Fibroblast of pulmonary artery (primary cell): ENCODE data around the gene MTARC2.

Experiments
- DNase-seq: peaks from one replicate; pipeline ENCODE4 v3.0.0-alpha.2; 2010; ENCODE audit warnings: low read depth
- H3K4me3 ChIP-seq: replicated peaks from 2 replicates; pipeline ENCODE4 v1.5.1; 2011; ENCODE audit warnings: low read depth, mild to moderate bottlenecking, control low read depth, low read length, moderate library complexity
- CTCF ChIP-seq: IDR thresholded peaks from 2 replicates; pipeline ENCODE4 v1.5.1; 2011; ENCODE audit warnings: mild to moderate bottlenecking, control low read depth, low read length, inconsistent platforms; ENCODE audit errors: missing control alignments

MTARC2 gene

GRCh38 chr1:220746851-220747250, 1.3 kb upstream of the MTARC2 start:
- no peak for DNase-seq
- no peak overlapping the region for H3K4me3 ChIP-seq
- TF ChIP-seq CTCF: no peak

GRCh38 chr1:220747437-220748088, 559 bp upstream of the MTARC2 start:
- DNase-seq: no peak
- TF ChIP-seq CTCF: no peak

GRCh38 chr1:220748936-220749335, 814 bp downstream of the MTARC2 start:
- DNase-seq: no peak
- TF ChIP-seq CTCF: no peak
- H3K4me3 ChIP-seq: peak overlapping the region; percentile 76

More at GRCh38 chr1:220747437-220748088, 559 bp upstream of the MTARC2 start:
- H3K4me3 ChIP-seq: peak overlapping the region; percentile 76

- peak overlapping the region; percentile 28 for H3K4me3 ChIP-seq
- no peak for TF ChIP-seq CTCF
- DNase-seq: peak; percentile 50
Measured at GRCh38 chr1:220750131-220750515, 2.0 kb downstream of the MTARC2 start.

GRCh38 chr1:220751111-220751510, 3.0 kb downstream of the MTARC2 start:
- no peak overlapping the region for H3K4me3 ChIP-seq
- no peak for TF ChIP-seq CTCF
- no peak for DNase-seq

GRCh38 chr1:220754212-220754917, 6.2 kb downstream of the MTARC2 start:
- no peak for TF ChIP-seq CTCF
- peak; percentile 29 for DNase-seq
- no peak overlapping the region for H3K4me3 ChIP-seq
